Coronary artery (tissue), 2 donors: ENCODE data around the gene TIPRL.

Experiments
- DNase-seq: peaks from one replicate; pipeline ENCODE4 v3.0.0-alpha.2; 2017; ENCODE audit warnings: low spot score
- H3K27ac ChIP-seq, 2 donors: fragments of 200-600 bp; sonication (generic); one replicate each; pipeline ENCODE4 v1.5.1; 2016 to 2019
- H3K4me3 ChIP-seq: fragments of 200-600 bp; sonication (generic); 2 replicates; pipeline ENCODE4 v1.5.1; 2016; ENCODE audit warnings: mild to moderate bottlenecking, moderate library complexity
- CTCF ChIP-seq: fragments of 200-600 bp; sonication (generic); IDR thresholded peaks from one replicate; pipeline ENCODE4 v1.5.1; 2019; ENCODE audit warnings: antibody characterized with exemption

Gene TIPRL

GRCh38 chr1:168245042-168245441, 66.3 kb downstream of the TIPRL start:
- no peak for TF ChIP-seq CTCF
- Histone ChIP-seq H3K27ac (no peak overlapping the region), H3K4me3 (no peak overlapping the region)
- no peak for DNase-seq

- Histone ChIP-seq H3K4me3 (no peak overlapping the region), H3K27ac (peak overlapping the region in 1 of 2 donors; percentile 23)
- no peak for TF ChIP-seq CTCF
- DNase-seq, result no peak
These were observed 67.7 kb downstream of the TIPRL start for GRCh38 chr1:168246506-168246905.
